Limb (tissue), 2 donors: ENCODE data around the gene DNAH5.
A peak's percentile ranks its signal among the peaks of the same experiment; 100 is the strongest.
"Not testable (repeated sequence)": the region's sequence is repeated elsewhere in the genome, so short reads cannot be mapped to it uniquely, and the experiment has no call there.

Experiments
- DNase-seq, 2 donors: peaks; one replicate each; pipeline ENCODE4 v3.0.0-alpha.2; 2016; ENCODE audit errors: extremely low spot score in 2 of 2

DNAH5 gene, protein sequence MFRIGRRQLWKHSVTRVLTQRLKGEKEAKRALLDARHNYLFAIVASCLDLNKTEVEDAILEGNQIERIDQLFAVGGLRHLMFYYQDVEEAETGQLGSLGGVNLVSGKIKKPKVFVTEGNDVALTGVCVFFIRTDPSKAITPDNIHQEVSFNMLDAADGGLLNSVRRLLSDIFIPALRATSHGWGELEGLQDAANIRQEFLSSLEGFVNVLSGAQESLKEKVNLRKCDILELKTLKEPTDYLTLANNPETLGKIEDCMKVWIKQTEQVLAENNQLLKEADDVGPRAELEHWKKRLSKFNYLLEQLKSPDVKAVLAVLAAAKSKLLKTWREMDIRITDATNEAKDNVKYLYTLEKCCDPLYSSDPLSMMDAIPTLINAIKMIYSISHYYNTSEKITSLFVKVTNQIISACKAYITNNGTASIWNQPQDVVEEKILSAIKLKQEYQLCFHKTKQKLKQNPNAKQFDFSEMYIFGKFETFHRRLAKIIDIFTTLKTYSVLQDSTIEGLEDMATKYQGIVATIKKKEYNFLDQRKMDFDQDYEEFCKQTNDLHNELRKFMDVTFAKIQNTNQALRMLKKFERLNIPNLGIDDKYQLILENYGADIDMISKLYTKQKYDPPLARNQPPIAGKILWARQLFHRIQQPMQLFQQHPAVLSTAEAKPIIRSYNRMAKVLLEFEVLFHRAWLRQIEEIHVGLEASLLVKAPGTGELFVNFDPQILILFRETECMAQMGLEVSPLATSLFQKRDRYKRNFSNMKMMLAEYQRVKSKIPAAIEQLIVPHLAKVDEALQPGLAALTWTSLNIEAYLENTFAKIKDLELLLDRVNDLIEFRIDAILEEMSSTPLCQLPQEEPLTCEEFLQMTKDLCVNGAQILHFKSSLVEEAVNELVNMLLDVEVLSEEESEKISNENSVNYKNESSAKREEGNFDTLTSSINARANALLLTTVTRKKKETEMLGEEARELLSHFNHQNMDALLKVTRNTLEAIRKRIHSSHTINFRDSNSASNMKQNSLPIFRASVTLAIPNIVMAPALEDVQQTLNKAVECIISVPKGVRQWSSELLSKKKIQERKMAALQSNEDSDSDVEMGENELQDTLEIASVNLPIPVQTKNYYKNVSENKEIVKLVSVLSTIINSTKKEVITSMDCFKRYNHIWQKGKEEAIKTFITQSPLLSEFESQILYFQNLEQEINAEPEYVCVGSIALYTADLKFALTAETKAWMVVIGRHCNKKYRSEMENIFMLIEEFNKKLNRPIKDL (N-terminal part only)

GRCh38 chr5:13944560-13945199, at the start of gene DNAH5:
Gene DNAH5 (minus strand): TSS chr5:13944688. CDS start chr5:13944438, 250 bp downstream.
- no peak for DNase-seq

- DNase-seq = no peak
Observed at GRCh38 chr5:13993926-13994325, 49.4 kb upstream of the DNAH5 start.

GRCh38 chr5:13992795-13993194, 48.3 kb upstream of the DNAH5 start:
- no peak for DNase-seq

- DNase-seq = no peak
Observed at GRCh38 chr5:13991365-13991764, 46.9 kb upstream of the DNAH5 start.

DNA sequence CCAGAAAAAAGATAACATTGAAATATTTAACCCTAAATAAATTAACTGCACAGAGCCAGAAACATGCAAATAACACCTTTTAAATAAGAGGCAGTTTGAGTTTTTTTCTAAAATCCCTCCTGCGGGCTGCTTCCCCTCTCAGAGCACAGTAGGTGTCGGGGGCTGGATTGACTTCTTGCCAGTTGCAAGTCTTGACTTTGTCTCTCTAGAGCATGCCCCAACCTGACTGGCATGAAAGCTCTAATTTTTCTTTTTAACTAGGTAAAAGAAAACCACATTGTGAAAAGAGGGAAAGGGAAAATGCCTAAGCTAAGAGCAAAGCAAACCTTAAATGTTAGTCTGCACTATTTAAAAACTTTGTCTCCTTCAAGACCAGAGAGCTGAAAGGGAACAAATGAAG, 46.4 kb upstream of the DNAH5 start:
- DNase-seq = no peak

DNA sequence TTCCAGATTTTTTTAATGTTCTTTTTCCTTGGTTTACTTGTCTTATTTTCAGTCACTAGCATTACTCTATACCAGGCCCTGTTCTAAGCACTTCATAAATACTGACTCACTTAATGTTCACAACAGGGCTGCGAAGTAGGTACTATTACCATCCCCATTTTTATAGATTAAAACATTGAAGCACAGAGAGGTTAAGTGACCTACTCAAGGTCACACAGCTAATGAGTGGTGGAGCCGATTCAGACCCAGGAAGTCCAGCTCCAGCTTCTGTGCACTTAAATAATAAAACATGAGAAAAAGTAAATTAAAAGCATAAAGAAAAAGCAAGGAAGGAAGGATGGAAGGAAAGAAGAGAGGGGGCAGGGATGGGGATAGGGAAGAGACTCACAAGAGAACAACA, 45.3 kb upstream of the DNAH5 start:
- DNase-seq = no peak

- DNase-seq = peak; percentile 69 to 78
Observed at GRCh38 chr5:13987843-13988464, 43.5 kb upstream of the DNAH5 start.

- DNase-seq = no peak
Observed at GRCh38 chr5:13985731-13986418, 41.4 kb upstream of the DNAH5 start.

DNA sequence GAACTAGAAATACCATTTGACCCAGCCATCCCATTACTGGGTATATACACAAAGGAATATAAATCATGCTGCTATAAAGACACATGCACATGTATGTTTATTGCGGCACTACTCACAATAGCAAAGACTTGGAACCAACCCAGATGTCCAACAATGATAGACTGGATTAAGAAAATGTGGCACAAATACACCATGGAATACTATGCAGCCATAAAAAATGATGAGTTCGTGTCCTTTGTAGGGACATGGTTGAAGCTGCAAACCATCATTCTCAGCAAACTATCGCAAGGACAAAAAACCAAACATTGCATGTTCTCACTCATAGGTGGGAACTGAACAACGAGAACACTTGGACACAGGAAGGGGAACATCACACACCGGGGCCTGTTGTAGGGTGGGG, 40.4 kb upstream of the DNAH5 start:
- not testable (repeated sequence) for DNase-seq

GRCh38 chr5:13976867-13977830, 32.7 kb upstream of the DNAH5 start:
- DNase-seq = peak in 1 of 2 donors; percentile 52

DNA sequence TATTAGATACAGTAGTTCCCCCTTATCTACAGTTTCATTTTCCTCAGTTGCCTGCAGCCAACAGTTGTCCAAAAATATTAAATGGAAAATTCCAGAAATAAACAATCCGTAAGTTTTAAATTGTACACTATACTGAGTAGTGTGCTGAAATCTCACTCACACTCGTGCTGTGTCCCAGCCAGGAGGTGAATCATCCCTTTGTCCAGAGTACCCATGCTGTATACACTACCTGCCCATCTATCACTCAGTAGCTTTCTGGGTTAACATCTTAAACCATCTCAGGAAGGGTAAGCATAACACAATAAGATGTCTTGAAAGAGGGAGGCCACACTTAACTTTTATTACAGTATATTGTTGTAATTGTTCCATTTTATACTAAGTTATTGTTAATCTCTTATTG, 31.7 kb upstream of the DNAH5 start:
- DNase-seq = no peak

GRCh38 chr5:13975246-13975645, 30.8 kb upstream of the DNAH5 start:
- no peak for DNase-seq

GRCh38 chr5:13973724-13974123, 29.2 kb upstream of the DNAH5 start:
- DNase-seq = no peak

DNA sequence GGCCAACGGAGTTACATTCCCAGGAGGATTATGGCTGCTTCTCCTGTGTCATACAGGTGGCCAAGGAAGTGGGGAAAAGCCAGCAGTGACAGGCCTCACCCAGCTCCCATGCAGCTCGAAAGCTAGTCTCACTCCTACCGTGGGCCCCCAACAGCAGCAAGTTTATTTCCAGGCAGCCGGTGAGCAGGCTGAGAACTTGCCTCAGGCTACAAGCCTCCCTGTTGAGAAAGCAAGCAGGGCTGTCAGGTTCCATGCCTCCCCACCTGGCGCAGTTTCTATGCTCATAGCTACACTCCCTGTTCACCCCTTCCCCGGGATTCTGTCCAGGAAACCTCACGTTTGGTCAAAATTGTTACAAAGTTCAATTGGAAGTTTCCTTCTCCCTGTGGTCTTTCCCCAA, 27.5 kb upstream of the DNAH5 start:
- DNase-seq = no peak

DNA sequence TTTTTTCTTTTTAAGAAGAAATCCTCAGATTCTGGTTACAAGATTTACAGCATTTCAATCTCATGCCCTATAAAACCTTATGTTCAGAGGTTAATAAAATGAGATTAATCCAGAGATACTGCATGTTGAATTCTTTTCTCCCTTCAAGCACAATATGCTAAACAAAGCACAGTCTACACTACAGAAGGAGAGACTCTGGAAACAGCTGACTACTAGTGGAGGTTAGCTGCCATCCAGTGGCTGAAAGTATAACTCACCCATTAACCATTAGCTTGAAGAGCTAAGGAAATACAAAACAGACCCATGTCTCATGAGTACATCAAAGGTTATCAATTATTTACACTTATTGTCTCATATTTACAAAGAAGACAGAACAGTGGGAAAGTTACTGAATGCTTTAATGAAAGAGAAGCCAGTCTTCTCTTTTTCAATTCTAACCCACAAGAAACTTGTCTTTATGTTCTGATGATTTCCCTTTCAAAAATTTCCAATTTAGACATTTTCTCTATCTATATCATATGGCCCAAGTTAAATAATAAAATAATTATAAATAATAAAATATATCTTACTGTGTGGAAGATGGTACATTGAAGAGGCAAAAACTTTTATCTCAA, 12.7 kb upstream of the DNAH5 start:
- peak in 1 of 2 donors; percentile 68 for DNase-seq

- no peak for DNase-seq
Observed at GRCh38 chr5:13956471-13956870, 12.0 kb upstream of the DNAH5 start.

GRCh38 chr5:13955896-13956295, 11.4 kb upstream of the DNAH5 start:
- no peak for DNase-seq

- DNase-seq = no peak
Observed at GRCh38 chr5:13946111-13946510, 1.6 kb upstream of the DNAH5 start.

- DNase-seq = no peak
Observed at GRCh38 chr5:13945271-13945670, 783 bp upstream of the DNAH5 start.
